ENCODE data around the gene SYCP1. TPM values are rescaled to one million over a fixed set of nuclear protein-coding genes. Genes with fewer than 3 reads are reported as not detected.

Gene SYCP1
- total and polyA plus RNA-seq, 2 experiments from 2014 or later: 0.24 to 0.66 TPM

DNA sequence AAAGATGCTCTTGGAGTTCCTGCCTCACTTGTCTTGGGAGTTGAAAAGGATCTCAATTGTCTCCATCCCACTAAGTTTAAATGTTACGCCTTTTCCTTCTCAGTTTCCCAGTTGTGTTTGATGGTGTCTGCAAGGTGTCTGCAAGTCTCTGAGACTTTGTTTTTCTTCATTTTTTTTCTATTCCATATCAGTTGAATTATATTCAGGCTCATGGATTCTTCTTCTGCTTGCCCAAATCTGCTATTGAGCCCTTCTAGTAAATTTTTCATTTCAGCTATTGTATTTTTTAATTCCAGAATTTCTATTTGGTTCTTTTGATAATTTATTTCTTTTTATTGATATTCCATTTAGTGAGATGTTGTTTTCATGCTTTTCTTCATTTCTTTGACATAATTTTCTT lies 127.6 kb downstream of the SYCP1 start:
- Mint-ChIP-seq H3K36me3 (ENCODE audit: low read depth) (no peaks in the 10 kb centered on the region), H3K9me3 (no peaks in the 10 kb centered on the region; the same call in 2 of the 3 replicates), H3K27ac (no peak overlapping the region), H3K4me1 (no peaks in the 10 kb centered on the region), H3K4me3 (no peak overlapping the region), H3K27me3 (ENCODE audit: insufficient read depth, low read depth, poor library complexity) (no peaks in the 10 kb centered on the region)
- TF ChIP-seq STAT1 (IDR thresholded peaks at IDR 0.05; ENCODE audit: unreplicated experiment): no peak
- TF ChIP-seq CREB1 (CRISPR knock-in tag; IDR thresholded peaks at IDR 0.05; ENCODE audit: low read depth): no peak
- no peak for TF ChIP-seq CTCF (conservative IDR thresholded peaks at IDR 0.05; ENCODE audit: low read depth in 2 of 2)
- no peak for TF ChIP-seq POLR2AphosphoS5 (IDR thresholded peaks at IDR 0.05; ENCODE audit: low read depth)
- TF ChIP-seq, protein P1, sequence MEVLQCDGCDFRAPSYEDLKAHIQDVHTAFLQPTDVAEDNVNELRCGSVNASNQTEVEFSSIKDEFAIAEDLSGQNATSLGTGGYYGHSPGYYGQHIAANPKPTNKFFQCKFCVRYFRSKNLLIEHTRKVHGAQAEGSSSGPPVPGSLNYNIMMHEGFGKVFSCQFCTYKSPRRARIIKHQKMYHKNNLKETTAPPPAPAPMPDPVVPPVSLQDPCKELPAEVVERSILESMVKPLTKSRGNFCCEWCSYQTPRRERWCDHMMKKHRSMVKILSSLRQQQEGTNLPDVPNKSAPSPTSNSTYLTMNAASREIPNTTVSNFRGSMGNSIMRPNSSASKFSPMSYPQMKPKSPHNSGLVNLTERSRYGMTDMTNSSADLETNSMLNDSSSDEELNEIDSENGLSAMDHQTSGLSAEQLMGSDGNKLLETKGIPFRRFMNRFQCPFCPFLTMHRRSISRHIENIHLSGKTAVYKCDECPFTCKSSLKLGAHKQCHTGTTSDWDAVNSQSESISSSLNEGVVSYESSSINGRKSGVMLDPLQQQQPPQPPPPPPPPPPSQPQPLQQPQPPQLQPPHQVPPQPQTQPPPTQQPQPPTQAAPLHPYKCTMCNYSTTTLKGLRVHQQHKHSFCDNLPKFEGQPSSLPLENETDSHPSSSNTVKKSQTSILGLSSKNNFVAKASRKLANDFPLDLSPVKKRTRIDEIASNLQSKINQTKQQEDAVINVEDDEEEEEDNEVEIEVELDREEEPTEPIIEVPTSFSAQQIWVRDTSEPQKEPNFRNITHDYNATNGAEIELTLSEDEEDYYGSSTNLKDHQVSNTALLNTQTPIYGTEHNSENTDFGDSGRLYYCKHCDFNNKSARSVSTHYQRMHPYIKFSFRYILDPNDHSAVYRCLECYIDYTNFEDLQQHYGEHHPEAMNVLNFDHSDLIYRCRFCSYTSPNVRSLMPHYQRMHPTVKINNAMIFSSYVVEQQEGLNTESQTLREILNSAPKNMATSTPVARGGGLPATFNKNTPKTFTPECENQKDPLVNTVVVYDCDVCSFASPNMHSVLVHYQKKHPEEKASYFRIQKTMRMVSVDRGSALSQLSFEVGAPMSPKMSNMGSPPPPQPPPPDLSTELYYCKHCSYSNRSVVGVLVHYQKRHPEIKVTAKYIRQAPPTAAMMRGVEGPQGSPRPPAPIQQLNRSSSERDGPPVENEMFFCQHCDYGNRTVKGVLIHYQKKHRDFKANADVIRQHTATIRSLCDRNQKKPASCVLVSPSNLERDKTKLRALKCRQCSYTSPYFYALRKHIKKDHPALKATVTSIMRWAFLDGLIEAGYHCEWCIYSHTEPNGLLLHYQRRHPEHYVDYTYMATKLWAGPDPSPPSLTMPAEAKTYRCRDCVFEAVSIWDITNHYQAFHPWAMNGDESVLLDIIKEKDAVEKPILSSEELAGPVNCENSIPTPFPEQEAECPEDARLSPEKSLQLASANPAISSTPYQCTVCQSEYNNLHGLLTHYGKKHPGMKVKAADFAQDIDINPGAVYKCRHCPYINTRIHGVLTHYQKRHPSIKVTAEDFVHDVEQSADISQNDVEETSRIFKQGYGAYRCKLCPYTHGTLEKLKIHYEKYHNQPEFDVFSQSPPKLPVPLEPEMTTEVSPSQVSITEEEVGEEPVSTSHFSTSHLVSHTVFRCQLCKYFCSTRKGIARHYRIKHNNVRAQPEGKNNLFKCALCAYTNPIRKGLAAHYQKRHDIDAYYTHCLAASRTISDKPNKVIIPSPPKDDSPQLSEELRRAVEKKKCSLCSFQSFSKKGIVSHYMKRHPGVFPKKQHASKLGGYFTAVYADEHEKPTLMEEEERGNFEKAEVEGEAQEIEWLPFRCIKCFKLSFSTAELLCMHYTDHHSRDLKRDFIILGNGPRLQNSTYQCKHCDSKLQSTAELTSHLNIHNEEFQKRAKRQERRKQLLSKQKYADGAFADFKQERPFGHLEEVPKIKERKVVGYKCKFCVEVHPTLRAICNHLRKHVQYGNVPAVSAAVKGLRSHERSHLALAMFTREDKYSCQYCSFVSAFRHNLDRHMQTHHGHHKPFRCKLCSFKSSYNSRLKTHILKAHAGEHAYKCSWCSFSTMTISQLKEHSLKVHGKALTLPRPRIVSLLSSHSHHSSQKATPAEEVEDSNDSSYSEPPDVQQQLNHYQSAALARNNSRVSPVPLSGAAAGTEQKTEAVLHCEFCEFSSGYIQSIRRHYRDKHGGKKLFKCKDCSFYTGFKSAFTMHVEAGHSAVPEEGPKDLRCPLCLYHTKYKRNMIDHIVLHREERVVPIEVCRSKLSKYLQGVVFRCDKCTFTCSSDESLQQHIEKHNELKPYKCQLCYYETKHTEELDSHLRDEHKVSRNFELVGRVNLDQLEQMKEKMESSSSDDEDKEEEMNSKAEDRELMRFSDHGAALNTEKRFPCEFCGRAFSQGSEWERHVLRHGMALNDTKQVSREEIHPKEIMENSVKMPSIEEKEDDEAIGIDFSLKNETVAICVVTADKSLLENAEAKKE (CRISPR knock-in tag; IDR thresholded peaks at IDR 0.05): no peak
- no peak for TF ChIP-seq REST (IDR thresholded peaks at IDR 0.05; ENCODE audit: unreplicated experiment)
- TF ChIP-seq, protein P2, sequence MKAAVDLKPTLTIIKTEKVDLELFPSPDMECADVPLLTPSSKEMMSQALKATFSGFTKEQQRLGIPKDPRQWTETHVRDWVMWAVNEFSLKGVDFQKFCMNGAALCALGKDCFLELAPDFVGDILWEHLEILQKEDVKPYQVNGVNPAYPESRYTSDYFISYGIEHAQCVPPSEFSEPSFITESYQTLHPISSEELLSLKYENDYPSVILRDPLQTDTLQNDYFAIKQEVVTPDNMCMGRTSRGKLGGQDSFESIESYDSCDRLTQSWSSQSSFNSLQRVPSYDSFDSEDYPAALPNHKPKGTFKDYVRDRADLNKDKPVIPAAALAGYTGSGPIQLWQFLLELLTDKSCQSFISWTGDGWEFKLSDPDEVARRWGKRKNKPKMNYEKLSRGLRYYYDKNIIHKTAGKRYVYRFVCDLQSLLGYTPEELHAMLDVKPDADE (IDR thresholded peaks at IDR 0.05): no peak
- TF ChIP-seq ZNF114 (CRISPR knock-in tag; IDR thresholded peaks at IDR 0.05): no peak
- TF ChIP-seq ZNF331 (CRISPR knock-in tag; IDR thresholded peaks at IDR 0.05; ENCODE audit: low read depth): no peak
- no peak for TF ChIP-seq EZH2 (IDR thresholded peaks at IDR 0.05; ENCODE audit: low read depth, unreplicated experiment)
- no peak for TF ChIP-seq NANOG (IDR thresholded peaks at IDR 0.05; ENCODE audit: borderline replicate concordance)
- TF ChIP-seq EZH2phosphoT487 (IDR thresholded peaks at IDR 0.05; ENCODE audit: unreplicated experiment): no peak
- TF ChIP-seq JUNB (IDR thresholded peaks at IDR 0.05; ENCODE audit: unreplicated experiment): no peak
- H4K20me1 ChIP-seq (replicated peaks; ENCODE audit: insufficient read depth): no peaks in the 10 kb centered on the region
- no peaks in the 10 kb centered on the region for H3K9me2 ChIP-seq (ENCODE audit: insufficient read depth)
- no peaks in the 10 kb centered on the region for H3K36me3 ChIP-seq (ENCODE audit: insufficient read depth)
- ATAC-seq: no peak
- H2AFZ ChIP-seq: no peak overlapping the region
- H3K4me1 ChIP-seq (ENCODE audit: insufficient read depth): no peaks in the 10 kb centered on the region
- no peak overlapping the region for H3K4me2 ChIP-seq
- no peak overlapping the region for H3K27ac ChIP-seq (ENCODE audit: low read depth)
- no peaks in the 10 kb centered on the region for H3K79me2 ChIP-seq (replicated peaks; ENCODE audit: insufficient read depth)
- H3K4me3 ChIP-seq: no peak overlapping the region
- no peak for DNase-seq (ENCODE audit: low spot score)
- no peaks in the 10 kb centered on the region for H3K27me3 ChIP-seq (ENCODE audit: insufficient read depth)
- no peaks in the 10 kb centered on the region for H3F3A ChIP-seq (replicated peaks; ENCODE audit: low read depth)
